NCI-H2081 (cell line): Measurements from ENCODE around the gene CD300E.

Experiments
- DNase-seq, 2 experiments: peaks; one replicate each; lab custom pipeline; 2025; lab: John Stamatoyannopoulos, UW

The CD300E gene

GRCh38 chr17:74566132-74566753, 57.3 kb downstream of the CD300E start:
- DNase-seq = peak in 1 of 2 experiments; percentile 22

GRCh38 chr17:74565126-74565525, 58.4 kb downstream of the CD300E start:
- DNase-seq = no peak

GRCh38 chr17:74563358-74563757, 60.2 kb downstream of the CD300E start:
- DNase-seq = no peak

GRCh38 chr17:74561586-74561985, 62.0 kb downstream of the CD300E start:
- no peak for DNase-seq
